SK-N-SH (cell line): ENCODE results near the gene OTOL1. TPM values are rescaled to one million over a fixed set of nuclear protein-coding genes. Genes with fewer than 3 reads are reported as not detected.

Experiments used
- CTCF ChIA-PET: fragments of 300-600, 350-600 bp; formaldehyde crosslinking; extraction: SDS; loops from one replicate; lab custom pipeline; 2021; lab: Yijun Ruan, JAX
- POLR2A ChIA-PET: fragments of 350-600 bp; sonication (Branson Sonifier 250); formaldehyde crosslinking; extraction: SDS; loops from one replicate; lab custom pipeline; 2020; ENCODE audit warnings: antibody characterized with exemption, inconsistent platforms; lab: Yijun Ruan, JAX
- DNase-seq: peaks from one replicate; pipeline ENCODE4 v3.0.0; 2012
- H2AFZ ChIP-seq: fragments of 200-600 bp; sonication (generic); 2 replicates; pipeline ENCODE4 v1.8.1; 2016; ENCODE audit warnings: antibody characterized with exemption, mild to moderate bottlenecking, low read depth
- H3F3A ChIP-seq: fragments of 200-600 bp; sonication (generic); replicated peaks from 2 replicates; pipeline ENCODE3; 2016; ENCODE audit warnings: antibody characterized with exemption, mild to moderate bottlenecking; ENCODE audit not compliant: insufficient read depth
- H3K27ac ChIP-seq, 2 experiments: fragments of 200-500 bp in 1 of 2; fragments of 200-600 bp in 1 of 2; sonication (Bioruptor generic) in 1 of 2; sonication (generic), shearing (Covaris generic) in 1 of 2; 2 replicates each; pipeline versions ENCODE4 v1.5.1 to v1.6.1; 2014 to 2016; ENCODE audit warnings: low read depth in 2 of 2, inconsistent platforms in 1 of 2, low read length in 1 of 2, mild to moderate bottlenecking in 1 of 2, mixed read lengths in 1 of 2
- H3K27me3 ChIP-seq: fragments of 200-600 bp; sonication (generic), shearing (Covaris generic); 2 replicates; pipeline ENCODE4 v1.6.1; 2016; ENCODE audit warnings: mixed run types; ENCODE audit not compliant: insufficient read depth
- H3K36me3 ChIP-seq, 2 experiments: fragments of 200-500 bp in 1 of 2; fragments of 200-600 bp in 1 of 2; sonication (Bioruptor generic) in 1 of 2; sonication (generic) in 1 of 2; replicated peaks in 1 of 2; 2 replicates each; pipeline versions ENCODE3 to v1.5.1; 2014 to 2016; ENCODE audit warnings: low read length in 1 of 2, mild to moderate bottlenecking in 1 of 2; ENCODE audit not compliant: insufficient read depth in 2 of 2, control insufficient read depth in 1 of 2
- H3K4me1 ChIP-seq, 2 experiments: fragments of 200-500 bp in 1 of 2; fragments of 200-600 bp in 1 of 2; sonication (Bioruptor generic) in 1 of 2; sonication (generic), shearing (Covaris generic) in 1 of 2; 2 replicates each; pipeline versions ENCODE4 v1.5.1 to v1.6.1; 2014 to 2016; ENCODE audit warnings: low read depth in 1 of 2, low read length in 1 of 2, mixed run types in 1 of 2; ENCODE audit not compliant: insufficient read depth in 2 of 2, control insufficient read depth in 1 of 2
- H3K4me2 ChIP-seq: fragments of 200-600 bp; sonication (generic), shearing (Covaris generic); 2 replicates; pipeline ENCODE4 v1.6.1; 2017; ENCODE audit warnings: mixed run types
- H3K4me3 ChIP-seq, 2 experiments: fragments of 200-500 bp in 1 of 2; fragments of 200-600 bp in 1 of 2; sonication (Bioruptor generic) in 1 of 2; sonication (generic), shearing (Covaris generic) in 1 of 2; 2 replicates each; pipeline versions ENCODE4 v1.5.1 to v1.8.1; 2014 to 2016; ENCODE audit warnings: low read depth in 2 of 2, inconsistent platforms in 1 of 2, low read length in 1 of 2, mild to moderate bottlenecking in 1 of 2, mixed read lengths in 1 of 2, moderate library complexity in 1 of 2
- H3K79me2 ChIP-seq: fragments of 200-600 bp; sonication (generic); 2 replicates; pipeline ENCODE4 v1.8.1; 2017; ENCODE audit warnings: mild to moderate bottlenecking; ENCODE audit not compliant: insufficient read depth
- H3K9ac ChIP-seq: fragments of 200-600 bp; sonication (generic); 2 replicates; pipeline ENCODE4 v1.6.1; 2017; ENCODE audit warnings: mixed run types
- H3K9me2 ChIP-seq: fragments of 200-600 bp; sonication (generic); 2 replicates; pipeline ENCODE4 v1.6.1; 2017; ENCODE audit warnings: mixed run types
- H3K9me3 ChIP-seq: fragments of 200-600 bp; sonication (generic); 2 replicates; pipeline ENCODE4 v1.6.1; 2017; ENCODE audit warnings: mixed run types, mild to moderate bottlenecking, moderate library complexity
- H4K20me1 ChIP-seq: fragments of 200-600 bp; sonication (generic); 2 replicates; pipeline ENCODE4 v1.6.1; 2017; ENCODE audit warnings: mild to moderate bottlenecking, mixed run types; ENCODE audit not compliant: insufficient read depth
- ELF1 ChIP-seq: IDR thresholded peaks from 2 replicates; pipeline ENCODE4 v1.4.0; 2012
- EP300 ChIP-seq, 2 experiments: IDR thresholded peaks; 2 replicates each; pipeline versions ENCODE4 v1.4.0 to v1.6.1; 2012; ENCODE audit warnings: borderline replicate concordance in 1 of 2, low read depth in 1 of 2, low read length in 1 of 2
- FOXJ3 ChIP-seq: sonication (generic); formaldehyde crosslinking; IDR thresholded peaks from 2 replicates; pipeline ENCODE4 v1.5.1; 2020; ENCODE audit warnings: mild to moderate bottlenecking, missing genetic modification reagents
- FOXM1 ChIP-seq: IDR thresholded peaks from 2 replicates; pipeline ENCODE4 v1.4.0; 2012; ENCODE audit warnings: low read depth, mild to moderate bottlenecking
- MAX ChIP-seq: IDR thresholded peaks from 2 replicates; pipeline ENCODE4 v1.4.0; 2012; ENCODE audit warnings: low read depth
- NFIC ChIP-seq: IDR thresholded peaks from 2 replicates; pipeline ENCODE4 v1.4.0; 2012; ENCODE audit warnings: borderline replicate concordance
- NRF1 ChIP-seq: IDR thresholded peaks from 2 replicates; pipeline ENCODE4 v1.6.1; 2012; ENCODE audit warnings: low read depth, mild to moderate bottlenecking, low read length
- PBX3 ChIP-seq: IDR thresholded peaks from 2 replicates; pipeline ENCODE4; 2012
- REST ChIP-seq: IDR thresholded peaks from 2 replicates; pipeline ENCODE4 v1.6.1; 2012; ENCODE audit warnings: mild to moderate bottlenecking, low read depth, low read length, moderate library complexity
- RXRA ChIP-seq: IDR thresholded peaks from 2 replicates; pipeline ENCODE4 v1.4.0; 2012; ENCODE audit warnings: low read depth, mild to moderate bottlenecking, borderline replicate concordance
- SMC3 ChIP-seq: IDR thresholded peaks from 2 replicates; pipeline ENCODE4 v1.6.1; 2012; ENCODE audit warnings: low read depth, low read length, improper control_type of control experiment
- WGBS: methylation state at CpG from one replicate; pipeline ENCODE4 v1.1.6; 2017; ENCODE audit warnings: low lambda C conversion rate; 5-methylcytosine and 5-hydroxymethylcytosine counted together
- polyA plus RNA-seq, 3 experiments: library from polyadenylated mRNA; depleted of rRNA; stranded (reverse); fragments of >200 nt; gene quantifications; 2 replicates each; pipeline ENCODE4 v1.2.3, GENCODE V29; 2012
- TF ChIP-seq, protein P1 (sequence below): fragments of 150-350 bp; IDR thresholded peaks from 2 replicates; pipeline ENCODE4 v1.6.1; 2017; ENCODE audit warnings: antibody characterized with exemption, low read length, low read depth, borderline replicate concordance

OTOL1 gene
- polyA plus RNA-seq, 1 of the 3 experiments (the other 2 are of a cell fraction): not detected

GRCh38 chr3:161548301-161548700, 51.7 kb downstream of the OTOL1 start:
- Histone ChIP-seq H3K4me3 (no peak overlapping the region), H3K36me3 (no peaks in the 10 kb centered on the region), H3F3A (no peaks in the 10 kb centered on the region), H4K20me1 (no peaks in the 10 kb centered on the region), H3K79me2 (no peaks in the 10 kb centered on the region), H2AFZ (no peak overlapping the region), H3K9ac (no peak overlapping the region), H3K27ac (no peak overlapping the region), H3K4me2 (no peak overlapping the region), H3K4me1 (no peaks in the 10 kb centered on the region; a peak in 1 of 4 replicates), H3K9me2 (no peaks in the 10 kb centered on the region), H3K27me3 (no peaks in the 10 kb centered on the region), H3K9me3 (no peaks in the 10 kb centered on the region)
- POLR2A ChIA-PET: no interaction called here
- 62% methylated on average over 4 of the region's 4 CpGs for WGBS
- no peak for TF ChIP-seq PBX3
- DNase-seq: no peak
- CTCF ChIA-PET: no interaction called here

GRCh38 chr3:161549261-161549660, 52.7 kb downstream of the OTOL1 start:
- no peak overlapping the region for H3K9ac ChIP-seq
- POLR2A ChIA-PET: no interaction called here
- 16% methylated on average over 1 of the region's 1 CpG for WGBS

More at GRCh38 chr3:161549261-161549660, 52.7 kb downstream of the OTOL1 start:
- no peak overlapping the region for H3K4me2 ChIP-seq
- no peaks in the 10 kb centered on the region for H3F3A ChIP-seq
- H3K27ac ChIP-seq: no peak overlapping the region
- H3K9me2 ChIP-seq: no peaks in the 10 kb centered on the region
- H4K20me1 ChIP-seq: no peaks in the 10 kb centered on the region
- no peak overlapping the region for H2AFZ ChIP-seq
- H3K79me2 ChIP-seq: no peaks in the 10 kb centered on the region
- no peaks in the 10 kb centered on the region for H3K36me3 ChIP-seq
- CTCF ChIA-PET: no interaction called here
- H3K9me3 ChIP-seq: no peaks in the 10 kb centered on the region
- no peak overlapping the region for H3K4me3 ChIP-seq
- H3K27me3 ChIP-seq: no peaks in the 10 kb centered on the region
- TF ChIP-seq REST: no peak
- TF ChIP-seq FOXJ3 (CRISPR knock-in tag): no peak
- no peak for TF ChIP-seq RXRA
- no peak for TF ChIP-seq FOXM1
- TF ChIP-seq NFIC: no peak
- no peak for TF ChIP-seq SMC3
- TF ChIP-seq NRF1: no peak
- no peak for TF ChIP-seq ELF1
- TF ChIP-seq EP300 (IDR thresholded peaks at IDR 0.05; ENCODE audit: borderline replicate concordance in 1 of 2, low read depth in 1 of 2, low read length in 1 of 2): no peak
- TF ChIP-seq MAX: no peak
- TF ChIP-seq, protein P1, sequence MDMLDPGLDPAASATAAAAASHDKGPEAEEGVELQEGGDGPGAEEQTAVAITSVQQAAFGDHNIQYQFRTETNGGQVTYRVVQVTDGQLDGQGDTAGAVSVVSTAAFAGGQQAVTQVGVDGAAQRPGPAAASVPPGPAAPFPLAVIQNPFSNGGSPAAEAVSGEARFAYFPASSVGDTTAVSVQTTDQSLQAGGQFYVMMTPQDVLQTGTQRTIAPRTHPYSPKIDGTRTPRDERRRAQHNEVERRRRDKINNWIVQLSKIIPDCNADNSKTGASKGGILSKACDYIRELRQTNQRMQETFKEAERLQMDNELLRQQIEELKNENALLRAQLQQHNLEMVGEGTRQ: no peak
- no peaks in the 10 kb centered on the region; a peak in 1 of 4 replicates for H3K4me1 ChIP-seq
- no peak for DNase-seq
